ENCODE measurements around the gene SLC43A2.

Gene SLC43A2

GRCh38 chr17:1560858-1561355, 67.7 kb downstream of the SLC43A2 start:
- DNase-seq = no peak

GRCh38 chr17:1560101-1560857, 68.4 kb downstream of the SLC43A2 start:
- no peak for DNase-seq

- no peak for DNase-seq
These were observed 69.3 kb downstream of the SLC43A2 start for GRCh38 chr17:1559047-1560043.

GRCh38 chr17:1558401-1558800, 70.2 kb downstream of the SLC43A2 start:
- DNase-seq = no peak

DNA sequence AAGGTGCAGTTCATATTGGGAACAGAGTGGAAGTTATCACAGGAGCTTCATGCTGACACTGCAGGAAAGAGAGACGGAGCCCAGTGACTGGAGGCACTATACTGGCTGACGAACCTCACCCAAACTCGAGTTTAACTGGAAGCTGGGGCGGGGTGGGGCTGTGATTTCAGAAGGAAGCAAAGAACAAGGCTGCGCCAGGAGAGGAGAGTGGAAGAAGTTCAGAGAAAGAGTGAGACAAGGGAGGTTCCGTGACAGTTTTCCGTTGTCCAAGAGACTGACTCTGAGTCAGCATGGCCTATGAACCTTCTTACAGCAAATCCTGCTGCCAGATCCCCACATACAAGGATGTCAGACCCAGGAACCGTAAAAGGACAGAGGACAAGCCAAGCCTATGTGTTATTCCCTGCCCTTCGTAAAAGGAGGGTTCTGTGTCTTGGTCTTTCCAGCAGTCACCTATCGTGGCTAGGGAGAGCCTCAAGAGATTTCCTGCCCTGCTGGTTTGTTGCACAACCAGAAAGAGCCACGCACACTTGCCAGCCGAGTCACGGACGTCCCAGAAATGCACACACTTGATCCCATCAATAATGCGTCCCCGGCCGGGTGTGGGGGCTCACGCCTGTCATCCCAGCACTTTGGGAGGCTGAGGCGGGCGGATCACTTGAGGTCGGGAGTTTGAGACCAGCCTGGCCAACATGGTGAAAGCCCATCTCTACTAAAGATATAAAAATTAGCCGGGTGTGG, 71.1 kb downstream of the SLC43A2 start:
- no peak for DNase-seq

GRCh38 chr17:1555651-1556471, 72.8 kb downstream of the SLC43A2 start:
- no peak for DNase-seq

- DNase-seq = no peak
These were observed 73.7 kb downstream of the SLC43A2 start for GRCh38 chr17:1554751-1555540.

DNA sequence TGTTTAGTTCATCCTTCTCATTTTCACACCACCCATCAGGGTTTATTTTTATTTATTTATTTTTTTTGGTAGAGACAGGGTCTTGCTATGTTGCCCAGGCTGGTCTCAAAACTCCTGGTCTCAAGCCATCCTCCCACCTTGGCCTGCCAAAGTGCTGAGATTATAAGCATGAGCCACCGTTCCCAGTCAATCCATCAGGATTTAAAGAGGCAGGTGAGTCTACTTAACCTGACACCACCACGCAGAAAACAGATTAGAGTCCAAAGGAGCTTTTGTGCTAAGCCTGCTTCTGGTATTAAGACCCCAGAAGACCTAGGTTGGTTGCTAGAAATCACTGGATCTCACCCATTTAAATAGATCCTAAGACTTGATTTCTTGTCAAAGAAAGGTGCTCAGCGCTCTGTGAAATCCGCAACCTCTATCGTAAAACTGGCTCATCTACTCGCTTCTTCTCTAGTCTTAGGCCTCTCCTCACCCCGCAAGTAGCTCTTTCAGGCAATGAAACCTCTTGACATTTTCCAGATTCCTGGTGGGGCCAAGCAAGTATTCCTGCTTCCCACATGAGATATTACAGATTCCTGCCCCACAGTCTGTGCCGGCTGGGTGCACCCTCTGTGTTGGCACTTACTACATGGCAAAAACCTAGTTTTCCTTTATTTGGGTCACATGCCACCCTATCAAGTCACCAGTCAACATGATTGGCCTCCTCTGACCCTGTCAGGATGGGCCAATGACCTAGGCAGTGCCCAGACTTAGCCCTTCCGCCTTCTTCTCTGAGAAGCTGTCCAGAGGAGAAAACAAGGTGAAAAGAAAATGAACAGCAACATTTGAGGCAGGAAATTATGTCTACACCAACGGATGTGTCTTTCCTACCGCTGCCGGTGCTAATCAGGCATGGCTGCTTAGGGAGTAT, 75.0 kb downstream of the SLC43A2 start:
- DNase-seq = no peak

- DNase-seq = no peak
These were observed 75.7 kb downstream of the SLC43A2 start for GRCh38 chr17:1552932-1553331.

- no peak for DNase-seq
These were observed 76.9 kb downstream of the SLC43A2 start for GRCh38 chr17:1551741-1552140.

- no peak for DNase-seq
These were observed 80.6 kb downstream of the SLC43A2 start for GRCh38 chr17:1548032-1548431.

- DNase-seq = no peak
These were observed 82.2 kb downstream of the SLC43A2 start for GRCh38 chr17:1546292-1546922.

DNA sequence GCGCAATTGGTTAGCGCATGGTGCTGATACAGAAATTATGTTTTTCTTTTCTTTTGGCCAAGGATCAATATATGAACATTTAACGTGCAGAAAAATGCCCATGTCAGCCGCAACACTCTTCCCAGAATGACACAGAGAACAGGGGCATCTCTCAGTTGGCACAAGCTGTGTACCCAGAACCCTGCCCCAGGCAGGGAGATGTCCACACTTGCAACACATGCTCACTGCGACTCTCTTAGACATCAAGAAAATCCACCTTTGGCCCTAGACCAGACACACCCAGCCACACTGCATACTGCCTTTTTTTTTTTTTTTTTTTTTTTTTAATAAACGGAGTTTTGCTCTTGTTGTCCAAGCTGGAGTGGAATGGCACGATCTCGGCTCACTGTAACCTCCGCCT, 83.0 kb downstream of the SLC43A2 start:
- DNase-seq = no peak

DNA sequence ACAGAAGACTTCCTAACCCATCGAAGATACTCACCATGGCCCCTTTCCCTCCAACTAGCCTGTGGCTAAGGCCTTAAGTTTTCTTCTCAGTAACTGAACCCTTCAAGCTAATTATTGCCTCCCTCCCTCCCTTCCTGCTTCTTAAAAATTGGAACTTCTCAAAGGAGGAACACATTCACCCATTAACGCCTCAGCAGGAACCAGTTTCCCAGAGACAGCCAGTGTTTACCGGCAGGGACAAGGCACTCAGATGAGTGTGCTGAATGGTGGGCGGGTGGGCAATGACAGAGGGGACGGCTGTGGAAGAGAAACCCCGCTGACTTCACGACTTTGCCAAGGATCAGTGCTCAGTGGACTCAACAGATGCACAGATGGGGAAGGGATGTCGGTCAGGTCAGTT, 86.3 kb downstream of the SLC43A2 start:
- no peak for DNase-seq

DNA sequence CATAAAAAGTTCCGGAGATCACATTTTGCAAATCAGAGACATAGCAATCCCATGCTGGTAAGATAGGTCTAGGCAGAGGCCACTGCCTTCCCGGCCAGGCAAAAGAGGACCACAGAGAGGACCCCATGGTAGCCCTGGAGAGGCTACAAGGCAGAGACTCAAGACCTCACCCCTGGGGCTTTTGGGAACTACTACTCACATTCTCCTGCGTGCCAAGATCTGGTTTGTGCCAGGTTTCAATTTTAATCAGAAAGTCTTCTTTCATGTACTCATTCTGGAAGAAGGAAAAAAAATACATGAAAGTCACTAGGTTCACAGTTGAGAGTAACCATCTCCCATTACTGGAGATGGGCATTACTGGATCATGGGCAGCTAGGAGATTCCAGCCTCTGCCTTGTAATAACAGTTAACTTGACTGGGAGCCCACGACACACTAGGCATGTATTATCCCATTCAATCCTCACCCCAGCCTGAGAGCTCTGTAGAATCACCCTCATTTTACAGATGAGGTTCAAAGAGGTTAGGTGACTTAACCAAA, 87.2 kb downstream of the SLC43A2 start:
- DNase-seq = no peak

- no peak for DNase-seq
These were observed 88.8 kb downstream of the SLC43A2 start for GRCh38 chr17:1539811-1540210.

DNA sequence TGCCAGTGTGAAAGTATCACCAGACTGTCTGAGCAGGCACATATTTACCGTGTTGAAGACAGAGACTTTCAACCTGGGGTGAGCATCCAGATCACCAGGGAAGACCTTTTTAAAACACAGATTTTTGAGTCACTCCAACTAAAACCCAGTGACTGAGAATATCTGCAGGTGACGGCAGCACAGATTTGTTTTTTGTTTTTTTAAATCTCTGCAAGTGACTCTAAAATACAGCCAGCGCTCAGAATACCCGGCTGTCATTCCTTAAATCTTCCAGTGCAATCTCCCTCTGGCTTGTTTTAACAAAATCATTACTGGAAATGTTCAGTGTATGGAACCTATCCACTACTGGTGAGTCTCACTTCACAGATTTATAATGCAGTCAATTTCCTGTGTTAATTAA, 92.9 kb downstream of the SLC43A2 start:
- DNase-seq = no peak

DNA sequence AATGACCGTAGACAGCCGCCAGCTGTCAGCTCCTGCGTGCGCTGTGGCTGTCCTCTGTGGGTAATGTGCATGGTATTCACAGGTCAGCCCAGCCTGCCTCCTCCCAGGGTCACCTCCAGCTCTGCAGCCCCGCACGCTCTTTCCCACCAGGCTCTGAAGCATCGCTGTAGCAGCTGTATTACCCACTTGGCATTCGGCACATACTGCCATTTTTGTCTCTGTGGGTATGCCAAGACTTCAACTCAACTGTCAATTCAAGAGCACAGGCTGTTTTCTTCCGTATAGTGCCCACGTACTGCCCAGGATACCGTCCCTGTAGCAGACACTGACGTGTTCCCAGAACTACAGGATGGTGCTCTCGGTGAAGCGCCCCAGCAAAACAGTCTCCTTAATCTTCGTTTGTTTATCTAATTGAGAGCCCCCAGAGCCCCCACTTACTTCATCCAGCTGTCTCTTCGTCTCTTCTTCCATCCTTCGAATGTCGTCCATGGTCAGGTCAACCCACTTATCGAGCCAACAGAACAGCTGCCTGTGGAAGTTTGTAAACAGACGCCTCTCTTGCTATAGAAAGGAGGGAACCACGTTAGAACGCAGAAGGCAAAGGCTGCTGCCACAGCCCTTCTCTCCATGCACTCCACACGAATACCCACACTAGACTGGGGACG, 94.8 kb downstream of the SLC43A2 start:
- DNase-seq = no peak
